Measurements from ENCODE around the gene CYFIP1. TPM values are rescaled to one million over a fixed set of nuclear protein-coding genes. Genes with fewer than 3 reads are reported as not detected.
A peak's percentile ranks its signal among the peaks of the same experiment; 100 is the strongest.
"Not testable (repeated sequence)": the region's sequence is repeated elsewhere in the genome, so short reads cannot be mapped to it uniquely, and the experiment has no call there.

CYFIP1 gene
- total RNA-seq, 4 donors from 2014 or later, result 86.8 to 131 (median 105) TPM

GRCh38 chr15:22989576-22990477 lies 9.7 kb upstream of the CYFIP1 start:
- Histone ChIP-seq H3K4me1 (no peaks in the 10 kb centered on the region), H3K9me3 (no peaks in the 10 kb centered on the region), H3K4me3 (no peak overlapping the region), H3K27ac (replicated peaks in 1 of 4) (no peak overlapping the region), H3K27me3 (no peaks in the 10 kb centered on the region), H3K36me3 (peaks cover 3 to 20% (median 13%) of the 10 kb centered on the region in 4 donors)
- intact Hi-C loops (cut with DNase I), result no loop called here
- DNase-seq (ENCODE audit: extremely low spot score), result no peak
- TF ChIP-seq POLR2A (IDR thresholded peaks at IDR 0.05; ENCODE audit: low read depth) (no peak), EP300 (IDR thresholded peaks at IDR 0.05) (no peak), POLR2AphosphoS5 (IDR thresholded peaks at IDR 0.05) (no peak), CTCF (IDR thresholded peaks at IDR 0.05) (no peak)
- 69% methylated on average over 7 of the region's 7 CpGs for WGBS

- peaks cover 3 to 10% (median 3%) of the 10 kb centered on the region in 4 donors for H3K36me3 ChIP-seq
- 90% methylated on average over 7 of the region's 7 CpGs for WGBS
- no peaks in the 10 kb centered on the region for H3K9me3 ChIP-seq
- DNase-seq (ENCODE audit: extremely low spot score), result no peak
- intact Hi-C loops (cut with DNase I), result no loop called here
- no peak for TF ChIP-seq POLR2A (IDR thresholded peaks at IDR 0.05; ENCODE audit: low read depth)
- TF ChIP-seq CTCF (IDR thresholded peaks at IDR 0.05), result no peak
- no peak for TF ChIP-seq EP300 (IDR thresholded peaks at IDR 0.05)
- TF ChIP-seq POLR2AphosphoS5 (IDR thresholded peaks at IDR 0.05), result no peak
- H3K27me3 ChIP-seq, result no peaks in the 10 kb centered on the region
- H3K4me1 ChIP-seq, result no peaks in the 10 kb centered on the region
- no peak overlapping the region for H3K4me3 ChIP-seq
- no peak overlapping the region for H3K27ac ChIP-seq (replicated peaks in 1 of 4)
Measured at GRCh38 chr15:22988811-22989210, 8.6 kb upstream of the CYFIP1 start.

GRCh38 chr15:22981931-22982330 lies 1.8 kb upstream of the CYFIP1 start:
- H3K4me3 ChIP-seq; H3K36me3 ChIP-seq; DNase-seq (ENCODE audit: extremely low spot score); H3K27ac ChIP-seq (replicated peaks in 1 of 4); H3K9me3 ChIP-seq; H3K27me3 ChIP-seq: not testable (repeated sequence)
- WGBS, result 89% methylated on average over 11 of the region's 11 CpGs
- intact Hi-C loops (cut with DNase I), result loop anchor here (2.0 kb wide), 1 partner anchor 55 kb away; no protein-coding TSS in a partner anchor
- H3K4me1 ChIP-seq, result peaks cover 10 to 25% (median 20%) of the 10 kb centered on the region in 4 donors

- peak overlapping the region; percentile 77 to 98 (median 85) for H3K4me3 ChIP-seq
- 69% methylated on average over 30 of the region's 30 CpGs for WGBS
- DNase-seq (ENCODE audit: extremely low spot score), result no peak
- no peak for TF ChIP-seq POLR2A (IDR thresholded peaks at IDR 0.05; ENCODE audit: low read depth)
- no peak for TF ChIP-seq POLR2AphosphoS5 (IDR thresholded peaks at IDR 0.05)
- TF ChIP-seq EP300 (IDR thresholded peaks at IDR 0.05), result no peak
- no peak for TF ChIP-seq CTCF (IDR thresholded peaks at IDR 0.05)
- intact Hi-C loops (cut with DNase I), result loop anchor here (2.0 kb wide), 1 partner anchor 56 kb away; no protein-coding TSS in a partner anchor
- H3K27ac ChIP-seq (replicated peaks in 1 of 4), result peak overlapping the region; percentile 76 to 91 (median 85)
- no peaks in the 10 kb centered on the region for H3K27me3 ChIP-seq
- H3K4me1 ChIP-seq, result peaks cover 10 to 25% (median 20%) of the 10 kb centered on the region in 4 donors
- H3K36me3 ChIP-seq, result no peaks in the 10 kb centered on the region
- H3K9me3 ChIP-seq, result no peaks in the 10 kb centered on the region
Measured at GRCh38 chr15:22981051-22981840, 1.1 kb upstream of the CYFIP1 start.
